ENCODE measurements around the gene TTN.
"Not testable (repeated sequence)": the region's sequence is repeated elsewhere in the genome, so short reads cannot be mapped to it uniquely, and the experiment has no call there.

TTN gene

DNA sequence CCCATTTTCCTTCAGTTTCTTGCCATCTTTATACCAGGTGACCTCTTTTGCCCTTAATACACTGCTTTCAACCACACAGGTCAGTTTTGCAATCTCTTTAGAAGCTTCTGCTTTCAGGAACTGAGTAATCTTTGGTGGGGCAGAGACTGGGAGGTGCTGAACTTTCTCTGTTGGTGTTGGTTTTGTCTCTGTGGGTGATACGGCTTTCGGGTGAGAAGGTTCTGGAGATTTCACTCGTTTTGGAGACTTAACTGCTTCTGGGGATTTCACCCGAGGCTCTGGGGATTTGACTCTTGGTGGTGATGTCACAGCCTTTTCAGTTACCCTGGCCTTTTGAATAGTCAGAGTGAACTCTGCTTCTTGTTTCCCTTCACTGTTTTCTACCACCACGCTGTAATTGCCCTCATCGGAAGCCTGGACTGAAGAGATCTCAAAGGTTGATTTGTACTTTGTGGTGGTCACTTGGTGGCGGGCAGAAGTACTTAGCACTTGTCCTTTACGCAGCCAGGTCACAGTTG lies 276.5 kb downstream of the TTN start:
- H3K4me1 ChIP-seq (ENCODE audit: control insufficient read depth in 1 of 2, insufficient read depth in 2 of 2, low read length in 2 of 2) = no peaks in the 10 kb centered on the region
- H3K27me3 ChIP-seq (ENCODE audit: low read depth, low read length) = no peaks in the 10 kb centered on the region
- H3K9me3 ChIP-seq (ENCODE audit: control insufficient read depth in 1 of 2, low read length in 2 of 2) = no peaks in the 10 kb centered on the region
- H3K36me3 ChIP-seq (ENCODE audit: control insufficient read depth in 1 of 2, insufficient read depth in 2 of 2, low read length in 2 of 2) = peaks cover 28 to 29% of the 10 kb centered on the region in 2 donors
- no peak overlapping the region for H3K4me3 ChIP-seq (ENCODE audit: low read depth in 1 of 2, low read length in 2 of 2)
- no peak overlapping the region for H3K27ac ChIP-seq (ENCODE audit: low read length)

GRCh38 chr2:178530131-178530530 lies 277.1 kb downstream of the TTN start:
- no peak overlapping the region for H3K4me3 ChIP-seq (ENCODE audit: low read depth in 1 of 2, low read length in 2 of 2)
- no peaks in the 10 kb centered on the region for H3K27me3 ChIP-seq (ENCODE audit: low read depth, low read length)
- H3K9me3 ChIP-seq (ENCODE audit: control insufficient read depth in 1 of 2, low read length in 2 of 2) = no peaks in the 10 kb centered on the region
- peaks cover 23 to 28% of the 10 kb centered on the region in 2 donors for H3K36me3 ChIP-seq (ENCODE audit: control insufficient read depth in 1 of 2, insufficient read depth in 2 of 2, low read length in 2 of 2)
- H3K27ac ChIP-seq (ENCODE audit: low read length) = no peak overlapping the region
- no peaks in the 10 kb centered on the region for H3K4me1 ChIP-seq (ENCODE audit: control insufficient read depth in 1 of 2, insufficient read depth in 2 of 2, low read length in 2 of 2)

DNA sequence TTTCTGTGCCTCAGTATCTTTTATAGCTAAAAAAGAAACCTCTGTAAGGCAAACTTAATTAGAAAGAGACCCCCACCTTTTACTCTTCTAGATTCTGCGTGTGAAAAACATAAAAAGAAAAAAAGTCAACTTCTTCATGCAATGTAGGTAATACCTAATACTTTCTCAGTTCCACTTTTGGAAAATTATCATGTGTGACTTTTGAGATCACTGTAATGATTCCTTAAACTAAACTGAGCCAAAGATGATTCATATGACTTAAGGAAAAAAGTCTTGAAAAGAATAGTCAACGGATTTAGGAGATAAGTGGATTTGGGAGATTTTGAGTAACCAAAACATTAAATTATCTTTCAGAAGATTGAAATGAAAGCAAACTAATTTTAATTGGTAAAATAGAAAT lies 278.0 kb downstream of the TTN start:
- H3K4me1 ChIP-seq (ENCODE audit: control insufficient read depth in 1 of 2, insufficient read depth in 2 of 2, low read length in 2 of 2) = no peaks in the 10 kb centered on the region
- no peaks in the 10 kb centered on the region for H3K27me3 ChIP-seq (ENCODE audit: low read depth, low read length)
- H3K4me3 ChIP-seq (ENCODE audit: low read depth in 1 of 2, low read length in 2 of 2) = no peak overlapping the region
- no peaks in the 10 kb centered on the region for H3K9me3 ChIP-seq (ENCODE audit: control insufficient read depth in 1 of 2, low read length in 2 of 2)
- no peak overlapping the region for H3K27ac ChIP-seq (ENCODE audit: low read length)
- H3K36me3 ChIP-seq (ENCODE audit: control insufficient read depth in 1 of 2, insufficient read depth in 2 of 2, low read length in 2 of 2) = peaks cover 15 to 25% of the 10 kb centered on the region in 2 donors

DNA sequence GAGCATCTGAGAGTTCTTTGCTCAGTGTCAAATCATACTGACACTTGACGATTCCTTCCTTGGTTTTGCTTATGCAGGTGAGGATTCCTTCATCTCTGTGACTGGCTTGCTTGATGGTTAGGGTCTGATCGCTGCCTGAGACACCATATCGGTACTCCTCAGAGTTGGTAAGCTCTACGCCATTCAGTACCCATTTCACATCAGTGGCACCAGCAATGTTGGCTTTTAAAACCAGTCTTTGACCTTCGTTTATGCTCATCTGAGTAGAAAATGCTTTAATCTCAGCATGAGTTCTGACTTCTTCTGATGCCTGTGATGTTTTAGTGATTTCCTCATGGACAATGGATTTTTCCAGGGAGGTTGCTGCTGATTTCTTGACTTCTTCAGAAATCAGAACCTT lies 278.6 kb downstream of the TTN start:
- no peak overlapping the region for H3K27ac ChIP-seq (ENCODE audit: low read length)

DNA sequence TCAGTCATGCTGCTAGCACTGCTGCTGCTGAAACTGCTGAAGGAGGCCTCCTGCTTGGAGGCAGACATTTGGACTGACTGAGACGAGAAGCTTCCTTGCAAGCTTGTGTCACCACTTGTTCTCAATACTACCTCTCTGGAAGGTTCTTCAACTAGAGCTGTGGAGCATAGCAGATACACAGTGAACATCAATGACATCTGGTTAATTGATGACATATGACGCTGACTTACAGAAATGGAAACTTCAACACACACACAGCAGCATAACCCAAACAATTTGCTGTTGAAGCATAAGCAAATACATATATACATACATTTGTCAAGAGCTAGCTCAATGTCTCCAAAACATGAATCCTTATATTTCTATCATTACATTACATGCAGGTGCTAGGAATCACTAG lies 279.6 kb downstream of the TTN start:
- Histone ChIP-seq H3K4me3 (ENCODE audit: low read depth in 1 of 2, low read length in 2 of 2) (no peak overlapping the region), H3K27me3 (ENCODE audit: low read depth, low read length) (no peaks in the 10 kb centered on the region), H3K4me1 (ENCODE audit: control insufficient read depth in 1 of 2, insufficient read depth in 2 of 2, low read length in 2 of 2) (no peaks in the 10 kb centered on the region), H3K9me3 (ENCODE audit: control insufficient read depth in 1 of 2, low read length in 2 of 2) (no peaks in the 10 kb centered on the region), H3K27ac (ENCODE audit: low read length) (no peak overlapping the region), H3K36me3 (ENCODE audit: control insufficient read depth in 1 of 2, insufficient read depth in 2 of 2, low read length in 2 of 2) (peaks cover 10 to 14% of the 10 kb centered on the region in 2 donors)

More for the DNA sequence above, 278.6 kb downstream of the TTN start:
- H3K4me1 ChIP-seq (ENCODE audit: control insufficient read depth in 1 of 2, insufficient read depth in 2 of 2, low read length in 2 of 2) = no peaks in the 10 kb centered on the region
- H3K9me3 ChIP-seq (ENCODE audit: control insufficient read depth in 1 of 2, low read length in 2 of 2) = no peaks in the 10 kb centered on the region
- no peaks in the 10 kb centered on the region for H3K27me3 ChIP-seq (ENCODE audit: low read depth, low read length)
- no peak overlapping the region for H3K4me3 ChIP-seq (ENCODE audit: low read depth in 1 of 2, low read length in 2 of 2)
- peaks cover 15 to 19% of the 10 kb centered on the region in 2 donors for H3K36me3 ChIP-seq (ENCODE audit: control insufficient read depth in 1 of 2, insufficient read depth in 2 of 2, low read length in 2 of 2)

DNA sequence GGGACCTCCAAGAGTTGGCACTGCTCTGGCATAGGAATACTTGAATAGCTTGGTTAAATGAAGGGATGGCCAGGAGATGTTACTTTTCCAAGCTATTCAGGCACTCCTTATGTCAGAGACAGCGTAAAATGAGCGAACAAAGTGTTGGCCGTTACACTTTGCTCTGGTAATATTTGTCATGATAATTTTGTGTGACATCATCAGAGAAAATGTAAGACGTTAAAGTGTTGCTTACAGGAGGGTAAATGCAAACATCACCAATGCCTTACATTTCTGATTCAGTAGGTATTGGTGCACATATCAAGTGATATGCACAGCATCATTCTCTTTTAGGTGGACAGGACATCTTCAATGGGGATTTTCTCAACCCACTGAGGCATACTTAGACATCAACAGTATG lies 281.0 kb downstream of the TTN start:
- H3K27ac ChIP-seq (ENCODE audit: low read length) = no peak overlapping the region
- no peaks in the 10 kb centered on the region for H3K4me1 ChIP-seq (ENCODE audit: control insufficient read depth in 1 of 2, insufficient read depth in 2 of 2, low read length in 2 of 2)
- no peak overlapping the region for H3K4me3 ChIP-seq (ENCODE audit: low read depth in 1 of 2, low read length in 2 of 2)
- H3K9me3 ChIP-seq (ENCODE audit: control insufficient read depth in 1 of 2, low read length in 2 of 2) = no peaks in the 10 kb centered on the region
- H3K36me3 ChIP-seq (ENCODE audit: control insufficient read depth in 1 of 2, insufficient read depth in 2 of 2, low read length in 2 of 2) = peaks cover under 1 to 2% of the 10 kb centered on the region in 2 donors
- H3K27me3 ChIP-seq (ENCODE audit: low read depth, low read length) = no peaks in the 10 kb centered on the region

DNA sequence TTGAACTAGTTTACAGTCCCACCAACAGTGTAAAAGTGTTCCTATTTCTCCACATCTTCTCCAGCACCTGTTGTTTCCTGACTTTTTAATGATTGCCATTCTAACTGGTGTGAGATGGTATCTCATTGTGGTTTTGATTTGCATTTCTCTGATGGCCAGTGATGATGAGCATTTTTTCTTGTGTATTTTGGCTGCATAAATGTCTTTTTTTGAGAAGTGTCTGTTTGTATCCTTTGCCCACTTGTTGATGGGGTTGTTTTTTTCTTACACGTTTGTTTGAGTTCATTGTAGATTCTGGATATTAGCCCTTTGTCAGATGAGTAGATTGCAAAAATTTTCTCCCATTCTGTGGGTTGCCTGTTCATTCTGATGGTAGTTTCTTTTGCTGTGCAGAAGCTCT lies 281.8 kb downstream of the TTN start:
- H3K9me3 ChIP-seq (ENCODE audit: control insufficient read depth in 1 of 2, low read length in 2 of 2); H3K4me1 ChIP-seq (ENCODE audit: control insufficient read depth in 1 of 2, insufficient read depth in 2 of 2, low read length in 2 of 2); H3K27ac ChIP-seq (ENCODE audit: low read length); H3K36me3 ChIP-seq (ENCODE audit: control insufficient read depth in 1 of 2, insufficient read depth in 2 of 2, low read length in 2 of 2); H3K4me3 ChIP-seq (ENCODE audit: low read depth in 1 of 2, low read length in 2 of 2); H3K27me3 ChIP-seq (ENCODE audit: low read depth, low read length): not testable (repeated sequence)

DNA sequence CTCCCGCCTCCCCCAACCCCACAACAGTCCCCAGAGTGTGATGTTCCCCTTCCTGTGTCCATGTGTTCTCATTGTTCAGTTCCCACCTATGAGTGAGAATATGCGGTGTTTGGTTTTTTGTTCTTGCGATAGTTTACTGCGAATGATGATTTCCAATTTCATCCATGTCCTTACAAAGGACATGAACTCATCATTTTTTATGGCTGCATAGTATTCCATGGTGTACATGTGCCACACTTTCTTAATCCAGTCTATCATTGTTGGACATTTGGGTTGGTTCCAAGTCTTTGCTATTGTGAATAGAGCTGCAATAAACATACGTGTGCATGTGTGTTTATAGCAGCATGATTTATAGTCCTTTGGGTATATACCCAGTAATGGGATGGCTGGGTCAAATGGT lies 282.2 kb downstream of the TTN start:
- not testable (repeated sequence) for H3K36me3 ChIP-seq (ENCODE audit: control insufficient read depth in 1 of 2, insufficient read depth in 2 of 2, low read length in 2 of 2); H3K27ac ChIP-seq (ENCODE audit: low read length); H3K4me1 ChIP-seq (ENCODE audit: control insufficient read depth in 1 of 2, insufficient read depth in 2 of 2, low read length in 2 of 2); H3K27me3 ChIP-seq (ENCODE audit: low read depth, low read length); H3K9me3 ChIP-seq (ENCODE audit: control insufficient read depth in 1 of 2, low read length in 2 of 2); H3K4me3 ChIP-seq (ENCODE audit: low read depth in 1 of 2, low read length in 2 of 2)

GRCh38 chr2:178523596-178524134 lies 283.6 kb downstream of the TTN start:
- Histone ChIP-seq H3K9me3 (ENCODE audit: control insufficient read depth in 1 of 2, low read length in 2 of 2) (no peaks in the 10 kb centered on the region), H3K36me3 (ENCODE audit: control insufficient read depth in 1 of 2, insufficient read depth in 2 of 2, low read length in 2 of 2) (peaks cover 3 to 6% of the 10 kb centered on the region in 2 donors), H3K4me3 (ENCODE audit: low read depth in 1 of 2, low read length in 2 of 2) (peak overlapping the region; percentile 81 to 88), H3K27me3 (ENCODE audit: low read depth, low read length) (no peaks in the 10 kb centered on the region), H3K27ac (ENCODE audit: low read length) (peak overlapping the region; percentile 82), H3K4me1 (ENCODE audit: control insufficient read depth in 1 of 2, insufficient read depth in 2 of 2, low read length in 2 of 2) (no peaks in the 10 kb centered on the region)

- H3K4me3 ChIP-seq (ENCODE audit: low read depth in 1 of 2, low read length in 2 of 2) = peak overlapping the region; percentile 81 to 88
- peak overlapping the region; percentile 82 for H3K27ac ChIP-seq (ENCODE audit: low read length)
- no peaks in the 10 kb centered on the region for H3K4me1 ChIP-seq (ENCODE audit: control insufficient read depth in 1 of 2, insufficient read depth in 2 of 2, low read length in 2 of 2)
- peaks cover 9 to 12% of the 10 kb centered on the region in 2 donors for H3K36me3 ChIP-seq (ENCODE audit: control insufficient read depth in 1 of 2, insufficient read depth in 2 of 2, low read length in 2 of 2)
- H3K27me3 ChIP-seq (ENCODE audit: low read depth, low read length) = no peaks in the 10 kb centered on the region
- no peaks in the 10 kb centered on the region for H3K9me3 ChIP-seq (ENCODE audit: control insufficient read depth in 1 of 2, low read length in 2 of 2)
Measured at GRCh38 chr2:178522950-178523595, 284.1 kb downstream of the TTN start.

- H3K27ac ChIP-seq (ENCODE audit: low read length) = no peak overlapping the region
Measured at GRCh38 chr2:178521304-178522150, 285.7 kb downstream of the TTN start.

More at GRCh38 chr2:178521304-178522150, 285.7 kb downstream of the TTN start:
- no peaks in the 10 kb centered on the region for H3K9me3 ChIP-seq (ENCODE audit: control insufficient read depth in 1 of 2, low read length in 2 of 2)
- no peaks in the 10 kb centered on the region for H3K27me3 ChIP-seq (ENCODE audit: low read depth, low read length)
- H3K36me3 ChIP-seq (ENCODE audit: control insufficient read depth in 1 of 2, insufficient read depth in 2 of 2, low read length in 2 of 2) = peaks cover 12 to 18% of the 10 kb centered on the region in 2 donors
- no peaks in the 10 kb centered on the region for H3K4me1 ChIP-seq (ENCODE audit: control insufficient read depth in 1 of 2, insufficient read depth in 2 of 2, low read length in 2 of 2)
- H3K4me3 ChIP-seq (ENCODE audit: low read depth in 1 of 2, low read length in 2 of 2) = no peak overlapping the region

All from muscle layer of duodenum (tissue), 2 donors.